Cortex of kidney (tissue), 1 donor: ENCODE data around the gene MATCAP1.

Experiments used
- DNase-seq: peaks from one replicate; lab custom pipeline; 2025; lab: John Stamatoyannopoulos, UW

MATCAP1 gene

DNA sequence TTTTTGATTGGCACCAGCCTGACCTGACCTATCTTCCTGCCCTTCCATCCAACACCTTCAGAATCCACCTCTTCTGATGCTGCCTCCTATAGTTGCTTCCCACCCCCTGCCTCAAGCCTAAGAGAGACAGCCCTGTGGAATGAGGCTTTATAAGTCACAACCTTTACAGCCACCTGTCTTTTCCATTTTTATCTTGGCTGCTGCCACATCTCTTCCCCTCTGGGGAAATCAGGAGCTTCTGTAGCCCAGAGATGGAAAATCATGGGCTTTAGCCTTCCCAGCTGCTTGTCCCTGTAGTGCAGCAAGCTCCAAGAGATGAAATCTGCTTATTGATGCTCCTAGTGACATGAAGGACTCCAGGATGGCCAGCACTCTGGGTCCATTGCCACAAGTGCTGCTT, 55.3 kb downstream of the MATCAP1 start:
- DNase-seq, result no peak
